HepG2 (cell line): ENCODE results near the gene GGA1. TPM values are rescaled to one million over a fixed set of nuclear protein-coding genes. Genes with fewer than 3 reads are reported as not detected.

Experiments
- DRAP1 ChIP-seq: IDR thresholded peaks from 2 replicates; pipeline ENCODE4 v1.6.1; 2016; ENCODE audit warnings: missing genetic modification reagents, missing compliant biosample characterization
- EEA1 ChIP-seq: sonication (generic); formaldehyde crosslinking; IDR thresholded peaks from 2 replicates; pipeline ENCODE4 v1.5.1; 2020; ENCODE audit warnings: mild to moderate bottlenecking, missing genetic modification reagents, borderline replicate concordance
- FIP1L1 ChIP-seq: fragments of 200-400 bp; formaldehyde crosslinking; IDR thresholded peaks from 2 replicates; pipeline ENCODE4 v1.6.1; 2018; ENCODE audit warnings: low read depth, mild to moderate bottlenecking, low read length, moderate library complexity, borderline replicate concordance; ENCODE audit not compliant: insufficient read depth
- GABPB1 ChIP-seq: IDR thresholded peaks from 2 replicates; pipeline ENCODE4 v1.6.1; 2016; ENCODE audit warnings: mild to moderate bottlenecking, missing genetic modification reagents, moderate library complexity, missing compliant biosample characterization
- HCFC1 ChIP-seq: fragments of 150-350 bp; IDR thresholded peaks from 2 replicates; pipeline ENCODE4 v1.6.1; 2014; ENCODE audit warnings: low read depth, low read length
- HES4 ChIP-seq: sonication (generic); formaldehyde crosslinking; IDR thresholded peaks from 2 replicates; pipeline ENCODE4 v1.9.0; 2021; ENCODE audit warnings: mild to moderate bottlenecking, missing genetic modification reagents, borderline replicate concordance
- NCOA2 ChIP-seq: sonication (generic); formaldehyde crosslinking; IDR thresholded peaks from 2 replicates; pipeline ENCODE4 v1.8.0; 2022; ENCODE audit warnings: inconsistent platforms
- REXO4 ChIP-seq: sonication (generic); formaldehyde crosslinking; IDR thresholded peaks from 2 replicates; pipeline ENCODE4 v1.8.0; 2022; ENCODE audit warnings: missing genetic modification reagents, mild to moderate bottlenecking, borderline replicate concordance
- RNF2 ChIP-seq: fragments of 450-650 bp; conservative IDR thresholded peaks from 2 replicates; pipeline ENCODE4 v1.6.1; 2016; ENCODE audit warnings: low read depth
- XRCC5 ChIP-seq: fragments of 200-400 bp; formaldehyde crosslinking; optimal IDR thresholded peaks from 2 replicates; pipeline ENCODE3; 2017; ENCODE audit warnings: mild to moderate bottlenecking, low read length
- ZBTB10 ChIP-seq: sonication (generic); formaldehyde crosslinking; IDR thresholded peaks from 2 replicates; pipeline ENCODE4 v1.4.0; 2020; ENCODE audit warnings: missing genetic modification reagents, borderline replicate concordance
- ZBTB43 ChIP-seq: sonication (generic); formaldehyde crosslinking; conservative IDR thresholded peaks from 2 replicates; pipeline ENCODE4 v1.4.0; 2020; ENCODE audit warnings: missing genetic modification reagents
- ZFP62 ChIP-seq: sonication (generic); formaldehyde crosslinking; IDR thresholded peaks from 2 replicates; pipeline ENCODE4 v1.4.0; 2020; ENCODE audit warnings: missing genetic modification reagents
- ZNF12 ChIP-seq: sonication (generic); formaldehyde crosslinking; IDR thresholded peaks from 2 replicates; pipeline ENCODE4 v1.5.0; 2020; ENCODE audit warnings: missing genetic modification reagents
- ZNF24 ChIP-seq: fragments of 450-650 bp; IDR thresholded peaks from 2 replicates; pipeline ENCODE4 v1.6.1; 2017; ENCODE audit warnings: antibody characterized with exemption, mild to moderate bottlenecking
- ZNF772 ChIP-seq: sonication (generic); formaldehyde crosslinking; IDR thresholded peaks from 2 replicates; pipeline ENCODE4 v1.5.0; 2020; ENCODE audit warnings: mild to moderate bottlenecking, missing genetic modification reagents
- polyA plus RNA-seq, 8 experiments: library from polyadenylated mRNA; depleted of rRNA in 3 of 8; stranded (reverse) in 7 of 8; unstranded in 1 of 8; fragments of >200 nt; fragmentation: Illumina TruSeq in 4 of 8; extraction: Trizol in 4 of 8; gene quantifications; 2 replicates each; pipeline versions ENCODE4 v1.2.1 to v1.2.3, GENCODE V29; 2011 to 2016; ENCODE audit warnings: low read depth in 4 of 8, missing spikeins in 1 of 8, mixed read lengths in 1 of 8; ENCODE audit not compliant: insufficient read depth in 1 of 8
- total RNA-seq, 5 experiments: library from RNA; depleted of rRNA; stranded (reverse); fragments of >200 nt; fragmentation: Illumina TruSeq; extraction: Trizol; gene quantifications; 2 replicates each; pipeline ENCODE4 v1.2.3, GENCODE V29; 2016; ENCODE audit warnings: low read depth in 1 of 5
- TF ChIP-seq, protein P1 (sequence below): sonication (generic); formaldehyde crosslinking; IDR thresholded peaks from 2 replicates; pipeline ENCODE4 v1.5.0; 2020; ENCODE audit warnings: missing genetic modification reagents, mild to moderate bottlenecking, borderline replicate concordance
- TF ChIP-seq, protein P2 (sequence below): sonication (generic); formaldehyde crosslinking; IDR thresholded peaks from 2 replicates; pipeline ENCODE4 v1.4.0; 2020; ENCODE audit warnings: missing genetic modification reagents
- TF ChIP-seq, protein P3 (sequence below): sonication (generic); formaldehyde crosslinking; IDR thresholded peaks from 2 replicates; pipeline ENCODE4 v1.9.0; 2021; ENCODE audit warnings: missing genetic modification reagents, borderline replicate concordance

Gene GGA1
- total and polyA plus RNA-seq, 2 of the 13 experiments (the other 11 are each of a cell fraction or from before 2014, with no cell fraction given), result 29.1 to 87.2 TPM

DNA sequence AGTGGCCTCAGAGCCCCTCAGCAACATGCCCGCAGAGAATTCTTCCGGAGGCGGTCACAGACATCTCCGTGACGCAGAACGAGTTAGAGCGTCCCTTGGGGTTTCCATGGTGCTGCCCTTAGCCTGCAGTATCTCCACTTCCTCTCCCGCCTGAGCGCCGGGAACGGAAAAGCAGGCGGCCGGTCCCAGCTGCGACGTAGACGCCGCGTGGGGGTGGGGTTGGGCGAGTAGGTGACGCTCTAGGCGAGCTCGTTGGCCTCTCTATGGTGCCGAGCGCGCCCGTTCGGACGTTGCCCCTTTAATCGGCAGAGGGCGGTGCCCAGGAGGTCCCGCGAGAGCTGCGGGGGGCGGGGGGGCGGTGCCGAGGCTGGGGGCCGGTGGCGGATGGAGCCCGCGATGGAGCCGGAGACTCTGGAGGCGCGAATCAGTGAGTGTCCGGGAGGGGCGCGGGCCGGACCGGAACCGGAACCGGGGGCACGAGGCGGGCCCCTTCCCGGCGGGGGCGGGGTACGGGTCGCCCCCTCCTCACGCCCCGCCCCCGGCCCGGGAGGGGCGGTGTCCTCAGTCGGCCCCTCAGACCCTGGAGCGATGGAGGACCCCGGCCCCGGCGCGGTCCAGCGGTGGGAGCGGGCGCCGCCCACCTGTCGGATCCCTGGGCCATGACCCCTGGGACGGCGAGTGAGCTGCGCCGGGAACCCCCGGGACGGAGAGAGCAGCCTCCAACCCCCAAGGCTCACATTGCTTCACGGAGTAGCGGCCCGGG lies at the start of gene GGA1 (continued):
- TF ChIP-seq EEA1 (CRISPR knock-in tag) (no peak), ZNF772 (CRISPR knock-in tag) (peak; percentile 61; the same call in 1 of the 2 replicates), REXO4 (CRISPR knock-in tag) (no peak), ZBTB10 (CRISPR knock-in tag) (no peak), GABPB1 (CRISPR knock-in tag) (peak; percentile 95), NCOA2 (CRISPR knock-in tag) (peak; percentile 56; the same call in 1 of the 2 replicates), ZNF12 (CRISPR knock-in tag) (peak; percentile 64; the same call in 1 of the 2 replicates), HCFC1 (peak; percentile 47; the same call in 1 of the 2 replicates), FIP1L1 (no peak), HES4 (CRISPR knock-in tag) (no peak; the same call in 1 of the 2 replicates), DRAP1 (CRISPR knock-in tag) (peak; percentile 49), RNF2 (peak; percentile 90; the same call in 1 of the 2 replicates), ZFP62 (CRISPR knock-in tag) (no peak), XRCC5 (peak; percentile 90), ZNF24 (no peak), ZBTB43 (CRISPR knock-in tag) (no peak)
- TF ChIP-seq, protein P1, sequence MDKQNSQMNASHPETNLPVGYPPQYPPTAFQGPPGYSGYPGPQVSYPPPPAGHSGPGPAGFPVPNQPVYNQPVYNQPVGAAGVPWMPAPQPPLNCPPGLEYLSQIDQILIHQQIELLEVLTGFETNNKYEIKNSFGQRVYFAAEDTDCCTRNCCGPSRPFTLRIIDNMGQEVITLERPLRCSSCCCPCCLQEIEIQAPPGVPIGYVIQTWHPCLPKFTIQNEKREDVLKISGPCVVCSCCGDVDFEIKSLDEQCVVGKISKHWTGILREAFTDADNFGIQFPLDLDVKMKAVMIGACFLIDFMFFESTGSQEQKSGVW, result no peak
- TF ChIP-seq, protein P2, sequence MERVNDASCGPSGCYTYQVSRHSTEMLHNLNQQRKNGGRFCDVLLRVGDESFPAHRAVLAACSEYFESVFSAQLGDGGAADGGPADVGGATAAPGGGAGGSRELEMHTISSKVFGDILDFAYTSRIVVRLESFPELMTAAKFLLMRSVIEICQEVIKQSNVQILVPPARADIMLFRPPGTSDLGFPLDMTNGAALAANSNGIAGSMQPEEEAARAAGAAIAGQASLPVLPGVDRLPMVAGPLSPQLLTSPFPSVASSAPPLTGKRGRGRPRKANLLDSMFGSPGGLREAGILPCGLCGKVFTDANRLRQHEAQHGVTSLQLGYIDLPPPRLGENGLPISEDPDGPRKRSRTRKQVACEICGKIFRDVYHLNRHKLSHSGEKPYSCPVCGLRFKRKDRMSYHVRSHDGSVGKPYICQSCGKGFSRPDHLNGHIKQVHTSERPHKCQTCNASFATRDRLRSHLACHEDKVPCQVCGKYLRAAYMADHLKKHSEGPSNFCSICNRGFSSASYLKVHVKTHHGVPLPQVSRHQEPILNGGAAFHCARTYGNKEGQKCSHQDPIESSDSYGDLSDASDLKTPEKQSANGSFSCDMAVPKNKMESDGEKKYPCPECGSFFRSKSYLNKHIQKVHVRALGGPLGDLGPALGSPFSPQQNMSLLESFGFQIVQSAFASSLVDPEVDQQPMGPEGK (CRISPR knock-in tag), result peak; percentile 97
- TF ChIP-seq, protein P3, sequence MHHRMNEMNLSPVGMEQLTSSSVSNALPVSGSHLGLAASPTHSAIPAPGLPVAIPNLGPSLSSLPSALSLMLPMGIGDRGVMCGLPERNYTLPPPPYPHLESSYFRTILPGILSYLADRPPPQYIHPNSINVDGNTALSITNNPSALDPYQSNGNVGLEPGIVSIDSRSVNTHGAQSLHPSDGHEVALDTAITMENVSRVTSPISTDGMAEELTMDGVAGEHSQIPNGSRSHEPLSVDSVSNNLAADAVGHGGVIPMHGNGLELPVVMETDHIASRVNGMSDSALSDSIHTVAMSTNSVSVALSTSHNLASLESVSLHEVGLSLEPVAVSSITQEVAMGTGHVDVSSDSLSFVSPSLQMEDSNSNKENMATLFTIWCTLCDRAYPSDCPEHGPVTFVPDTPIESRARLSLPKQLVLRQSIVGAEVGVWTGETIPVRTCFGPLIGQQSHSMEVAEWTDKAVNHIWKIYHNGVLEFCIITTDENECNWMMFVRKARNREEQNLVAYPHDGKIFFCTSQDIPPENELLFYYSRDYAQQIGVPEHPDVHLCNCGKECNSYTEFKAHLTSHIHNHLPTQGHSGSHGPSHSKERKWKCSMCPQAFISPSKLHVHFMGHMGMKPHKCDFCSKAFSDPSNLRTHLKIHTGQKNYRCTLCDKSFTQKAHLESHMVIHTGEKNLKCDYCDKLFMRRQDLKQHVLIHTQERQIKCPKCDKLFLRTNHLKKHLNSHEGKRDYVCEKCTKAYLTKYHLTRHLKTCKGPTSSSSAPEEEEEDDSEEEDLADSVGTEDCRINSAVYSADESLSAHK (CRISPR knock-in tag), result no peak
